SK-N-SH (cell line): ENCODE data around the gene PER1. TPM values are rescaled to one million over a fixed set of nuclear protein-coding genes. Genes with fewer than 3 reads are reported as not detected.

Experiments used
- CTCF ChIA-PET: fragments of 300-600, 350-600 bp; formaldehyde crosslinking; extraction: SDS; loops from one replicate; lab custom pipeline; 2021; lab: Yijun Ruan, JAX
- POLR2A ChIA-PET: fragments of 350-600 bp; sonication (Branson Sonifier 250); formaldehyde crosslinking; extraction: SDS; loops from one replicate; lab custom pipeline; 2020; ENCODE audit warnings: antibody characterized with exemption, inconsistent platforms; lab: Yijun Ruan, JAX
- DNase-seq: peaks from one replicate; pipeline ENCODE4 v3.0.0; 2012
- H2AFZ ChIP-seq: fragments of 200-600 bp; sonication (generic); 2 replicates; pipeline ENCODE4 v1.8.1; 2016; ENCODE audit warnings: antibody characterized with exemption, mild to moderate bottlenecking, low read depth
- H3F3A ChIP-seq: fragments of 200-600 bp; sonication (generic); replicated peaks from 2 replicates; pipeline ENCODE3; 2016; ENCODE audit warnings: antibody characterized with exemption, mild to moderate bottlenecking; ENCODE audit not compliant: insufficient read depth
- H3K27ac ChIP-seq, 2 experiments: fragments of 200-500 bp in 1 of 2; fragments of 200-600 bp in 1 of 2; sonication (Bioruptor generic) in 1 of 2; sonication (generic), shearing (Covaris generic) in 1 of 2; 2 replicates each; pipeline versions ENCODE4 v1.5.1 to v1.6.1; 2014 to 2016; ENCODE audit warnings: low read depth in 2 of 2, inconsistent platforms in 1 of 2, low read length in 1 of 2, mild to moderate bottlenecking in 1 of 2, mixed read lengths in 1 of 2
- H3K27me3 ChIP-seq: fragments of 200-600 bp; sonication (generic), shearing (Covaris generic); 2 replicates; pipeline ENCODE4 v1.6.1; 2016; ENCODE audit warnings: mixed run types; ENCODE audit not compliant: insufficient read depth
- H3K36me3 ChIP-seq, 2 experiments: fragments of 200-500 bp in 1 of 2; fragments of 200-600 bp in 1 of 2; sonication (Bioruptor generic) in 1 of 2; sonication (generic) in 1 of 2; replicated peaks in 1 of 2; 2 replicates each; pipeline versions ENCODE3 to v1.5.1; 2014 to 2016; ENCODE audit warnings: low read length in 1 of 2, mild to moderate bottlenecking in 1 of 2; ENCODE audit not compliant: insufficient read depth in 2 of 2, control insufficient read depth in 1 of 2
- H3K4me1 ChIP-seq, 2 experiments: fragments of 200-500 bp in 1 of 2; fragments of 200-600 bp in 1 of 2; sonication (Bioruptor generic) in 1 of 2; sonication (generic), shearing (Covaris generic) in 1 of 2; 2 replicates each; pipeline versions ENCODE4 v1.5.1 to v1.6.1; 2014 to 2016; ENCODE audit warnings: low read depth in 1 of 2, low read length in 1 of 2, mixed run types in 1 of 2; ENCODE audit not compliant: insufficient read depth in 2 of 2, control insufficient read depth in 1 of 2
- H3K4me2 ChIP-seq: fragments of 200-600 bp; sonication (generic), shearing (Covaris generic); 2 replicates; pipeline ENCODE4 v1.6.1; 2017; ENCODE audit warnings: mixed run types
- H3K4me3 ChIP-seq, 2 experiments: fragments of 200-500 bp in 1 of 2; fragments of 200-600 bp in 1 of 2; sonication (Bioruptor generic) in 1 of 2; sonication (generic), shearing (Covaris generic) in 1 of 2; 2 replicates each; pipeline versions ENCODE4 v1.5.1 to v1.8.1; 2014 to 2016; ENCODE audit warnings: low read depth in 2 of 2, inconsistent platforms in 1 of 2, low read length in 1 of 2, mild to moderate bottlenecking in 1 of 2, mixed read lengths in 1 of 2, moderate library complexity in 1 of 2
- H3K79me2 ChIP-seq: fragments of 200-600 bp; sonication (generic); 2 replicates; pipeline ENCODE4 v1.8.1; 2017; ENCODE audit warnings: mild to moderate bottlenecking; ENCODE audit not compliant: insufficient read depth
- H3K9ac ChIP-seq: fragments of 200-600 bp; sonication (generic); 2 replicates; pipeline ENCODE4 v1.6.1; 2017; ENCODE audit warnings: mixed run types
- H3K9me2 ChIP-seq: fragments of 200-600 bp; sonication (generic); 2 replicates; pipeline ENCODE4 v1.6.1; 2017; ENCODE audit warnings: mixed run types
- H3K9me3 ChIP-seq: fragments of 200-600 bp; sonication (generic); 2 replicates; pipeline ENCODE4 v1.6.1; 2017; ENCODE audit warnings: mixed run types, mild to moderate bottlenecking, moderate library complexity
- H4K20me1 ChIP-seq: fragments of 200-600 bp; sonication (generic); 2 replicates; pipeline ENCODE4 v1.6.1; 2017; ENCODE audit warnings: mild to moderate bottlenecking, mixed run types; ENCODE audit not compliant: insufficient read depth
- GATA2 ChIP-seq: sonication (generic); formaldehyde crosslinking; IDR thresholded peaks from 2 replicates; pipeline ENCODE4 v1.5.0; 2020; ENCODE audit warnings: mild to moderate bottlenecking, missing genetic modification reagents
- JUND ChIP-seq: IDR thresholded peaks from 2 replicates; pipeline ENCODE4 v1.4.0; 2012
- MXI1 ChIP-seq: IDR thresholded peaks from 2 replicates; pipeline ENCODE4 v1.6.1; 2012; ENCODE audit warnings: mild to moderate bottlenecking, low read depth, low read length, improper control_type of control experiment
- NFIC ChIP-seq: IDR thresholded peaks from 2 replicates; pipeline ENCODE4 v1.4.0; 2012; ENCODE audit warnings: borderline replicate concordance
- NRF1 ChIP-seq: IDR thresholded peaks from 2 replicates; pipeline ENCODE4 v1.6.1; 2012; ENCODE audit warnings: low read depth, mild to moderate bottlenecking, low read length
- PBX3 ChIP-seq: IDR thresholded peaks from 2 replicates; pipeline ENCODE4; 2012
- RAD21 ChIP-seq: IDR thresholded peaks from 2 replicates; pipeline ENCODE4 v1.6.1; 2012; ENCODE audit warnings: mild to moderate bottlenecking, low read length
- REST ChIP-seq: IDR thresholded peaks from 2 replicates; pipeline ENCODE4 v1.6.1; 2012; ENCODE audit warnings: mild to moderate bottlenecking, low read depth, low read length, moderate library complexity
- SMC3 ChIP-seq: IDR thresholded peaks from 2 replicates; pipeline ENCODE4 v1.6.1; 2012; ENCODE audit warnings: low read depth, low read length, improper control_type of control experiment
- TCF12 ChIP-seq: IDR thresholded peaks from 2 replicates; pipeline ENCODE4 v1.4.0; 2012
- ZBTB33 ChIP-seq: IDR thresholded peaks from 2 replicates; pipeline ENCODE4 v1.4.0; 2012; ENCODE audit warnings: low read depth, borderline replicate concordance
- WGBS: methylation state at CpG from one replicate; pipeline ENCODE4 v1.1.6; 2017; ENCODE audit warnings: low lambda C conversion rate; 5-methylcytosine and 5-hydroxymethylcytosine counted together
- polyA plus RNA-seq, 3 experiments: library from polyadenylated mRNA; depleted of rRNA; stranded (reverse); fragments of >200 nt; gene quantifications; 2 replicates each; pipeline ENCODE4 v1.2.3, GENCODE V29; 2012
- TF ChIP-seq, protein P1 (sequence below): fragments of 200-600 bp; sonication (generic); IDR thresholded peaks from 2 replicates; pipeline ENCODE4 v1.6.1; 2017; ENCODE audit warnings: antibody characterized with exemption, mild to moderate bottlenecking, moderate library complexity

PER1 gene
- polyA plus RNA-seq, 1 of the 3 experiments (the other 2 are of a cell fraction): 56.8 TPM

DNA sequence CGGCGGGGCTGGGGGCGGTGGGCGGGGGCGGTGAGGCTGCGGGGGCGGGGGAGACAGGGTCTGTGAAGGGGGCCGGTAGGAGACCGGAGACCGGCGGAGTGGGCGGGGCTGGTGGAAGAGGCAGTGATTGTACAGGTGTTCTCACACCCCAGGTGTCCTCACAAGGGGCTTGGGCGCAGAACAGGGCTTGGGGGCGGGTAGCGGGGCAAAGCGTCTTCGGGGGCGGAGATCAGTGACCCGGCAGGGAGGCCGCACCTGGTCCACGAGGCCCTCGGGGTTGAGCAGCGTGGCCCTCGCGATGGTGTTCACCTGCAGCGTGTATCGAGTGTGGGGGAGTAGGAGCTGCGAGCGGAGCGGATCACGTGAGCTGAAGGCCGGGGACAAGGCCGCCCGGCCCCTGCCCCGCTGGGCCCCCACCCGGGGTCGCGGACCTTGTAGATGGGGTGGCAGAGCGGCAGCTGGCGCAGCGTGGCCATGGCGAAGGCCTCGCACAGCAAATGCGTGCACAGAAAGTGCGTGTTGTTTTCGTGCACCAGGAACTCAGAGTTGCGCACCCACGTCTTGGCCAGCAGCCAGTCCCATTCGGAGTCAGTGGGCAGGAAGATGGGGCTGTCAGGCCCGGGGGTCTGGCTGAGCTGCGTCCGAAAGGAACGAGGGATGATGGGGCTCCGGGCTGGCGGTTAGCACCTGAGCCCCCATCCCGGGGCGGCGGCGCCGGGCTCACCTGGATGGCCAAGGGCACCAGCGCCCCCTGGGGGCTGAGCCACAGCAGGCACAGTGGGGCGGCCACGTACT lies 42.3 kb downstream of the PER1 start:
- no peaks in the 10 kb centered on the region for H4K20me1 ChIP-seq
- H3K27me3 ChIP-seq: peaks cover 21% of the 10 kb centered on the region; the same call in 1 of the 2 replicates
- POLR2A ChIA-PET: no interaction called here
- no peak overlapping the region for H3K4me2 ChIP-seq
- peak; percentile 84 for DNase-seq
- H3K9ac ChIP-seq: no peak overlapping the region
- CTCF ChIA-PET: interaction anchor here (0.6 to 15.2 kb wide), 21 partner anchors 9 to 253 kb away, joined by 3 to 298 read pairs (median 5); partner anchors contain the start of genes ALOX12B, ALOXE3 and HES7
- peak overlapping the region in 1 of 2 experiments; percentile 37; a peak in 1 of 4 replicates for H3K4me3 ChIP-seq
- no peak overlapping the region for H3K27ac ChIP-seq
- H3K36me3 ChIP-seq: no peaks in the 10 kb centered on the region
- H3K4me1 ChIP-seq: no peaks in the 10 kb centered on the region; a peak in 1 of 4 replicates
- 79% methylated on average over 41 of the region's 63 CpGs for WGBS
- H3F3A ChIP-seq: no peaks in the 10 kb centered on the region
- TF ChIP-seq GATA2 (CRISPR knock-in tag): no peak
- no peak for TF ChIP-seq PBX3
- TF ChIP-seq JUND: no peak
- no peak for TF ChIP-seq ZBTB33
- TF ChIP-seq RAD21: peak; percentile 52
- TF ChIP-seq MXI1: no peak
- no peak for TF ChIP-seq TCF12
- TF ChIP-seq SMC3: peak; percentile 42
- TF ChIP-seq REST: no peak
- TF ChIP-seq NFIC: peak; percentile 34; the same call in 1 of the 2 replicates
- TF ChIP-seq, protein P1, sequence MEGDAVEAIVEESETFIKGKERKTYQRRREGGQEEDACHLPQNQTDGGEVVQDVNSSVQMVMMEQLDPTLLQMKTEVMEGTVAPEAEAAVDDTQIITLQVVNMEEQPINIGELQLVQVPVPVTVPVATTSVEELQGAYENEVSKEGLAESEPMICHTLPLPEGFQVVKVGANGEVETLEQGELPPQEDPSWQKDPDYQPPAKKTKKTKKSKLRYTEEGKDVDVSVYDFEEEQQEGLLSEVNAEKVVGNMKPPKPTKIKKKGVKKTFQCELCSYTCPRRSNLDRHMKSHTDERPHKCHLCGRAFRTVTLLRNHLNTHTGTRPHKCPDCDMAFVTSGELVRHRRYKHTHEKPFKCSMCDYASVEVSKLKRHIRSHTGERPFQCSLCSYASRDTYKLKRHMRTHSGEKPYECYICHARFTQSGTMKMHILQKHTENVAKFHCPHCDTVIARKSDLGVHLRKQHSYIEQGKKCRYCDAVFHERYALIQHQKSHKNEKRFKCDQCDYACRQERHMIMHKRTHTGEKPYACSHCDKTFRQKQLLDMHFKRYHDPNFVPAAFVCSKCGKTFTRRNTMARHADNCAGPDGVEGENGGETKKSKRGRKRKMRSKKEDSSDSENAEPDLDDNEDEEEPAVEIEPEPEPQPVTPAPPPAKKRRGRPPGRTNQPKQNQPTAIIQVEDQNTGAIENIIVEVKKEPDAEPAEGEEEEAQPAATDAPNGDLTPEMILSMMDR: peak; percentile 68
- TF ChIP-seq NRF1: no peak
- TF ChIP-seq, all 33 proteins: peak for 4
- H3K9me2 ChIP-seq: no peaks in the 10 kb centered on the region
- H3K79me2 ChIP-seq: no peaks in the 10 kb centered on the region
- no peak overlapping the region for H2AFZ ChIP-seq
- H3K9me3 ChIP-seq: no peaks in the 10 kb centered on the region
